PFSK-1 (cell line): Measurements from ENCODE around the gene BNIP2.

Experiments used
- FOXP2 ChIP-seq: optimal IDR thresholded peaks from 2 replicates; pipeline ENCODE3; 2011; ENCODE audit warnings: borderline replicate concordance, control low read depth, inconsistent platforms; ENCODE audit not compliant: insufficient read depth; ENCODE audit errors: extremely low read length, extremely low read depth
- POLR2AphosphoS5 ChIP-seq: IDR thresholded peaks from 2 replicates; pipeline ENCODE4 v1.6.1; 2012; ENCODE audit warnings: low read depth, mild to moderate bottlenecking, control low read depth, low read length, moderate library complexity
- SIN3A ChIP-seq: IDR thresholded peaks from 2 replicates; pipeline ENCODE4 v1.6.1; 2012; ENCODE audit warnings: mild to moderate bottlenecking, low read length, moderate library complexity, borderline replicate concordance; ENCODE audit not compliant: insufficient read depth
- TAF1 ChIP-seq: IDR thresholded peaks from 2 replicates; pipeline ENCODE4 v1.6.1; 2012; ENCODE audit warnings: low read length, control low read depth, borderline replicate concordance; ENCODE audit not compliant: insufficient read depth
- TF ChIP-seq, protein P1 (sequence below), 2 experiments: IDR thresholded peaks; 2 replicates each; pipeline versions ENCODE4 v1.6.1 to v1.8.0; 2011 to 2012; ENCODE audit warnings: low read depth in 2 of 2, low read length in 2 of 2, control low read depth in 1 of 2, inconsistent platforms in 1 of 2, mild to moderate bottlenecking in 1 of 2, moderate library complexity in 1 of 2; ENCODE audit not compliant: insufficient read depth in 1 of 2

GRCh38 chr15:59688782-59689625 lies at the start of gene BNIP2:
- TF ChIP-seq, protein P1, sequence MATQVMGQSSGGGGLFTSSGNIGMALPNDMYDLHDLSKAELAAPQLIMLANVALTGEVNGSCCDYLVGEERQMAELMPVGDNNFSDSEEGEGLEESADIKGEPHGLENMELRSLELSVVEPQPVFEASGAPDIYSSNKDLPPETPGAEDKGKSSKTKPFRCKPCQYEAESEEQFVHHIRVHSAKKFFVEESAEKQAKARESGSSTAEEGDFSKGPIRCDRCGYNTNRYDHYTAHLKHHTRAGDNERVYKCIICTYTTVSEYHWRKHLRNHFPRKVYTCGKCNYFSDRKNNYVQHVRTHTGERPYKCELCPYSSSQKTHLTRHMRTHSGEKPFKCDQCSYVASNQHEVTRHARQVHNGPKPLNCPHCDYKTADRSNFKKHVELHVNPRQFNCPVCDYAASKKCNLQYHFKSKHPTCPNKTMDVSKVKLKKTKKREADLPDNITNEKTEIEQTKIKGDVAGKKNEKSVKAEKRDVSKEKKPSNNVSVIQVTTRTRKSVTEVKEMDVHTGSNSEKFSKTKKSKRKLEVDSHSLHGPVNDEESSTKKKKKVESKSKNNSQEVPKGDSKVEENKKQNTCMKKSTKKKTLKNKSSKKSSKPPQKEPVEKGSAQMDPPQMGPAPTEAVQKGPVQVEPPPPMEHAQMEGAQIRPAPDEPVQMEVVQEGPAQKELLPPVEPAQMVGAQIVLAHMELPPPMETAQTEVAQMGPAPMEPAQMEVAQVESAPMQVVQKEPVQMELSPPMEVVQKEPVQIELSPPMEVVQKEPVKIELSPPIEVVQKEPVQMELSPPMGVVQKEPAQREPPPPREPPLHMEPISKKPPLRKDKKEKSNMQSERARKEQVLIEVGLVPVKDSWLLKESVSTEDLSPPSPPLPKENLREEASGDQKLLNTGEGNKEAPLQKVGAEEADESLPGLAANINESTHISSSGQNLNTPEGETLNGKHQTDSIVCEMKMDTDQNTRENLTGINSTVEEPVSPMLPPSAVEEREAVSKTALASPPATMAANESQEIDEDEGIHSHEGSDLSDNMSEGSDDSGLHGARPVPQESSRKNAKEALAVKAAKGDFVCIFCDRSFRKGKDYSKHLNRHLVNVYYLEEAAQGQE (IDR thresholded peaks at IDR 0.05; ENCODE audit: insufficient read depth in 1 of 2, low read depth in 2 of 2, low read length in 2 of 2) = no peak
- TF ChIP-seq POLR2AphosphoS5 (peak; percentile 87), TAF1 (peak; percentile 30; the same call in 1 of the 2 replicates), SIN3A (peak; percentile 22; the same call in 1 of the 2 replicates), FOXP2 (peak; percentile 75)
